ENCODE results near the gene CACNG4.

GRCh38 chr17:66920435-66920834 is 44.1 kb upstream of the CACNG4 start:
- TF ChIP-seq POLR2A (IDR thresholded peaks at IDR 0.05; ENCODE audit: low read depth), result no peak
- no peak for TF ChIP-seq CTCF (IDR thresholded peaks at IDR 0.05)
- no peak for TF ChIP-seq POLR2AphosphoS5 (IDR thresholded peaks at IDR 0.05)

Measured in esophagus muscularis mucosa (tissue), 3 donors.